GM21381 (cell line): ENCODE data around the gene MCRS1.
"Not testable (repeated sequence)": the region's sequence is repeated elsewhere in the genome, so short reads cannot be mapped to it uniquely, and the experiment has no call there.

Source experiments
- ATAC-seq: cut with Tn5 transposase; IDR thresholded peaks from one replicate; pipeline ENCODE4 v1.9.1; 2021; ENCODE audit warnings: mild to moderate bottlenecking, moderate library complexity; ENCODE audit not compliant: unreplicated experiment

The MCRS1 gene

GRCh38 chr12:49524660-49525324 lies 43.1 kb downstream of the MCRS1 start:
- no peak for ATAC-seq

- ATAC-seq: no peak
Measured at GRCh38 chr12:49521389-49521788, 46.6 kb downstream of the MCRS1 start.

GRCh38 chr12:49519574-49519936 lies 48.4 kb downstream of the MCRS1 start:
- ATAC-seq: no peak

- no peak for ATAC-seq
Measured at GRCh38 chr12:49518914-49519573, 48.9 kb downstream of the MCRS1 start.

- no peak for ATAC-seq
Measured at GRCh38 chr12:49515266-49515665, 52.7 kb downstream of the MCRS1 start.

- no peak for ATAC-seq
Measured at GRCh38 chr12:49512546-49512945, 55.4 kb downstream of the MCRS1 start.

GRCh38 chr12:49511410-49511809 lies 56.5 kb downstream of the MCRS1 start:
- ATAC-seq: no peak

- not testable (repeated sequence) for ATAC-seq
Measured at GRCh38 chr12:49509681-49510080, 58.3 kb downstream of the MCRS1 start.
